NT2/D1 (cell line): ENCODE data around the gene KCNH5.

Experiments
- SUZ12 ChIP-seq: IDR thresholded peaks from 2 replicates; pipeline ENCODE4 v1.6.1; 2011; ENCODE audit not compliant: insufficient read length, insufficient read depth; ENCODE audit errors: extremely low read depth
- YY1 ChIP-seq: IDR thresholded peaks from 2 replicates; pipeline ENCODE4 v1.6.1; 2011; ENCODE audit not compliant: insufficient read length, insufficient read depth
- ZNF274 ChIP-seq: IDR thresholded peaks from 2 replicates; pipeline ENCODE4 v1.6.1; 2011; ENCODE audit warnings: mild to moderate bottlenecking, low read depth, low read length

DNA sequence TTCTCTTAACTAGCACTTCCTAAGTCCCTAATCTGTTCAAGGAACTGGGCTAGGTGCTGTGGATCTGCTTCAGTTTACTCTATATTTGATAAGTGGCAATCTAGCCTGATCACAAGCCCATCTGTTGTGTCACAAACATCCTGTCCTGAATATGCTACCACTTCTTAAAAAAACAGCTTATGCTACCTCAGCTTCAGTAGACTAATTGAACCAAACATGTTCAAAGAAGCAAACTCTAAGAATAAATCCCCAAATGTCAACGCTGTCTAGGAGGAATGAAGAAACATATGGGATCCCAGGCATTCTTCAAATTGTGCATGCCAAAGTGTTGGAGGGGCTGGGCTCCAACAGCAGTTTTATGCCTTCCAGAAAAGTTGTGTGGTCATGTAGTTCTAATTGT is 10.4 kb upstream of the KCNH5 start:
- TF ChIP-seq ZNF274 (no peak), YY1 (no peak), SUZ12 (no peak)
